Activated T-helper 2 cell treated with anti-CD3 and anti-CD28 coated beads, Interferon-gamma antibody, Interleukin-2, Interleukin-4, amounts not matched to agents 10 μg/mL and 5 μg/mL and 100 μg/mL, durations not matched to agents 14 hours and 24 hours and 36 hours (primary cell): ENCODE measurements around the gene WASHC1. TPM values are rescaled to one million over a fixed set of nuclear protein-coding genes. Genes with fewer than 3 reads are reported as not detected.
A peak's percentile ranks its signal among the peaks of the same experiment; 100 is the strongest.
"Not testable (repeated sequence)": the region's sequence is repeated elsewhere in the genome, so short reads cannot be mapped to it uniquely, and the experiment has no call there.

ENCODE experiments used
- DNase-seq: peaks from one replicate; pipeline ENCODE4 v3.0.0; 2021; ENCODE audit warnings: low spot score
- H3K27ac Mint-ChIP-seq: one replicate; pipeline ENCODE4 v1.8.0; 2021; ENCODE audit warnings: mixed read lengths
- H3K27me3 Mint-ChIP-seq: one replicate; pipeline ENCODE4 v1.8.0; 2021; ENCODE audit warnings: low read depth, mixed read lengths
- H3K36me3 Mint-ChIP-seq: one replicate; pipeline ENCODE4 v1.8.0; 2021; ENCODE audit warnings: low read depth, mixed read lengths
- H3K4me1 Mint-ChIP-seq: one replicate; pipeline ENCODE4 v1.8.0; 2021; ENCODE audit warnings: low read depth, mixed read lengths
- H3K4me3 Mint-ChIP-seq: one replicate; pipeline ENCODE4 v1.8.0; 2021; ENCODE audit warnings: low read depth, mild to moderate bottlenecking, moderate library complexity, mixed read lengths
- H3K9me3 Mint-ChIP-seq: one replicate; pipeline ENCODE4 v1.8.0; 2021; ENCODE audit warnings: mixed read lengths
- intact Hi-C: fragments of 100-400 bp; cut with micrococcal nuclease; formaldehyde crosslinking; loops from one replicate; pipeline ENCODE4 v1.15.1; 2023
- total RNA-seq: library from RNA; stranded (reverse); gene quantifications from 2 replicates; pipeline ENCODE4 v1.2.3, GENCODE V29; 2022

The WASHC1 gene
- total RNA-seq, 1 donor from 2014 or later: 20.5 TPM

- H3K36me3 Mint-ChIP-seq, H3K4me1 Mint-ChIP-seq, DNase-seq, H3K4me3 Mint-ChIP-seq, intact Hi-C loops, H3K27ac Mint-ChIP-seq, H3K9me3 Mint-ChIP-seq: not testable (repeated sequence)
- H3K27me3 Mint-ChIP-seq: peaks cover 21% of the 10 kb centered on the region
Observed at GRCh38 chr9:44416-44815, 15.2 kb upstream of the WASHC1 start.

DNA sequence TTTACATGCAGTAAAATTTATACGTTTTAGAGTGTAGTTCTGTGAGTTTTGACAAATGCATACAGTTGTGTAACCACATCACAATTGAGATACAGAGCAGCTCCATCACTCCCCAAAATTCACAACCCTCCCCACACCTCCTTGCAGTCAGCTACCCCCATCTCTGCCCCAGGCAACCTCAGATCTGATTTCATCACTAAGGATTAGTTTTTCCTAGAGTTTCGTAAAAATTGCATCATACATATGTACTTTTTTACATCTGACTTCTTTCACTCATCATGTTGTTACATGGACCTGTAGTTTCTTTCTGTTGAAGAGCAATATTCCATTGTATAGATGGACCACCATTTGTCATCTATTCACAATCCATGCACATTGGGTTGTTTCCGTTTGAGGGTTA is 14.4 kb upstream of the WASHC1 start:
- DNase-seq, intact Hi-C loops: not testable (repeated sequence)

GRCh38 chr9:43116-43515 is 13.9 kb upstream of the WASHC1 start:
- H3K27ac Mint-ChIP-seq, H3K36me3 Mint-ChIP-seq, H3K4me1 Mint-ChIP-seq, H3K4me3 Mint-ChIP-seq, DNase-seq, H3K9me3 Mint-ChIP-seq, intact Hi-C loops: not testable (repeated sequence)
- peaks cover 18% of the 10 kb centered on the region for H3K27me3 Mint-ChIP-seq

More for the DNA sequence above, 14.4 kb upstream of the WASHC1 start:
- H3K27ac Mint-ChIP-seq, H3K36me3 Mint-ChIP-seq, H3K4me3 Mint-ChIP-seq, H3K4me1 Mint-ChIP-seq, H3K9me3 Mint-ChIP-seq: not testable (repeated sequence)
- peaks cover 19% of the 10 kb centered on the region for H3K27me3 Mint-ChIP-seq

DNA sequence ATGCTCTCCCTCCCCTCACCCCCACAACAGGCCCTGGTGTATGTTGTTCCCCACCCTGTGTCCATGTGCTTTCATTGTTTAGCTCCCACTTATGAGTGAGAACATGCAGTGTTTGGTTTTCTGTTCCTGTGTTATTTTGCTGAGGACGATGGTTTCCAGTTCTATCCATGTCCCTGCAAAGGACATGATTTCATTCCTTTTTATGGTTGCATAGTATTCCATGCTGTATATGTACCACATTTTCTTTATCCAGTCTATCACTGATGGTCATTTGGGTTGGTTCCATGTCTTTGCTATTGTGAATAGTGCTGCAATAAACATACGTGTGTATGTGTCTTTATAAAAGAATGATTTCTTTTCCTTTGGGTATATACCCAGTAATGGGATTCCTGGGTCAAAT is 12.6 kb upstream of the WASHC1 start:
- H3K4me3 Mint-ChIP-seq, H3K36me3 Mint-ChIP-seq, H3K27ac Mint-ChIP-seq, H3K4me1 Mint-ChIP-seq, DNase-seq, intact Hi-C loops, H3K9me3 Mint-ChIP-seq: not testable (repeated sequence)
- H3K27me3 Mint-ChIP-seq: peaks cover 18% of the 10 kb centered on the region

GRCh38 chr9:41261-41676 is 12.0 kb upstream of the WASHC1 start:
- H3K4me1 Mint-ChIP-seq, H3K27ac Mint-ChIP-seq, H3K36me3 Mint-ChIP-seq, DNase-seq, H3K4me3 Mint-ChIP-seq, H3K9me3 Mint-ChIP-seq, intact Hi-C loops: not testable (repeated sequence)
- peaks cover 18% of the 10 kb centered on the region for H3K27me3 Mint-ChIP-seq

DNA sequence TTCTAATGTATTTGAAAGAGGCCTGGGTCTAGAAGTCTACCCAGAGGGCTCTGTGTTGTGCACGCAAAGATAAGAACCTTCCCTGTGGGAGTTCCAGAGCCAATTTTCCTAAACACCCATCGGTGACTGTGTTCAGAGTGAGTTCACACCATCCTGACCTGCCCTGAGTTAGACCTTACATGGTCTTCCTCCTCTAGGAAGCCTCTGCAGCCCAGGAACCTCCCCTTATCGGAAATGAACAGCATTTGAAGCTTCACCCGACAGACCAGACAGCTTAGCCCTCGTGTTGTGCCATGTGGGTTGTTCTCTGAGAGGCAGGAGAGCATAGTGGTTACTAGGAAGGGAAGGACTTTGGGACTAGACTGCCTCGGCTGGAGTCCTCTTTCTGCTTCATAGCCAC is 3.1 kb upstream of the WASHC1 start:
- H3K4me1 Mint-ChIP-seq, H3K9me3 Mint-ChIP-seq, intact Hi-C loops, H3K27ac Mint-ChIP-seq, DNase-seq, H3K27me3 Mint-ChIP-seq, H3K4me3 Mint-ChIP-seq, H3K36me3 Mint-ChIP-seq: not testable (repeated sequence)

GRCh38 chr9:28775-29174 is 481 bp downstream of the WASHC1 start:
- DNase-seq, H3K27ac Mint-ChIP-seq, H3K4me1 Mint-ChIP-seq, H3K36me3 Mint-ChIP-seq, H3K27me3 Mint-ChIP-seq, intact Hi-C loops, H3K9me3 Mint-ChIP-seq, H3K4me3 Mint-ChIP-seq: not testable (repeated sequence)

GRCh38 chr9:21621-22020 is 7.6 kb downstream of the WASHC1 start:
- H3K4me1 Mint-ChIP-seq, H3K36me3 Mint-ChIP-seq, intact Hi-C loops, H3K4me3 Mint-ChIP-seq, DNase-seq, H3K9me3 Mint-ChIP-seq, H3K27ac Mint-ChIP-seq, H3K27me3 Mint-ChIP-seq: not testable (repeated sequence)

GRCh38 chr9:16875-17274 is 12.4 kb downstream of the WASHC1 start:
- H3K27ac Mint-ChIP-seq, H3K27me3 Mint-ChIP-seq, H3K4me3 Mint-ChIP-seq, H3K9me3 Mint-ChIP-seq, intact Hi-C loops, H3K36me3 Mint-ChIP-seq, H3K4me1 Mint-ChIP-seq, DNase-seq: not testable (repeated sequence)

DNA sequence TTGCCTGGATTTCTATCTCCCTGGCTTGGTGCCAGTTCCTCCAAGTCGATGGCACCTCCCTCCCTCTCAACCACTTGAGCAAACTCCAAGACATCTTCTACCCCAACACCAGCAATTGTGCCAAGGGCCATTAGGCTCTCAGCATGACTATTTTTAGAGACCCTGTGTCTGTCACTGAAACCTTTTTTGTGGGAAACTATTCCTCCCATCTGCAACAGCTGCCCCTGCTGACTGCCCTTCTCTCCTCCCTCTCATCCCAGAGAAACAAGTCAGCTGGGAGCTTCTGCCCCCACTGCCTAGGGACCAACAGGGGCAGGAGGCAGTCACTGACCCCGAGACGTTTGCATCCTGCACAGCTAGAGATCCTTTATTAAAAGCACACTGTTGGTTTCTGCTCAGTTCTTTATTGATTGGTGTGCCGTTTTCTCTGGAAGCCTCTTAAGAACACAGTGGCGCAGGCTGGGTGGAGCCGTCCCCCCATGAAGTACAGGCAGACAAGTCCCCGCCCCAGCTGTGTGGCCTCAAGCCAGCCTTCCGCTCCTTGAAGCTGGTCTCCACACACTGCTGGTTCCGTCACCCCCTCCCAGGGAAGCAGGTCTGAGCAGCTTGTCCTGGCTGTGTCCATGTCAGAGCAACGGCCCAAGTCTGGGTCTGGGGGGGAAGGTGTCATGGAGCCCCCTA is 15.0 kb downstream of the WASHC1 start:
- H3K27ac Mint-ChIP-seq, intact Hi-C loops, H3K9me3 Mint-ChIP-seq, DNase-seq, H3K27me3 Mint-ChIP-seq, H3K36me3 Mint-ChIP-seq, H3K4me1 Mint-ChIP-seq, H3K4me3 Mint-ChIP-seq: not testable (repeated sequence)

GRCh38 chr9:11206-11605 is 18.1 kb downstream of the WASHC1 start:
- H3K27me3 Mint-ChIP-seq, intact Hi-C loops, H3K9me3 Mint-ChIP-seq, H3K36me3 Mint-ChIP-seq, H3K4me3 Mint-ChIP-seq, H3K4me1 Mint-ChIP-seq, H3K27ac Mint-ChIP-seq: not testable (repeated sequence)
- DNase-seq: peak; percentile 74

GRCh38 chr9:10653-11053 is 18.6 kb downstream of the WASHC1 start:
- intact Hi-C loops, H3K36me3 Mint-ChIP-seq, H3K4me1 Mint-ChIP-seq, H3K9me3 Mint-ChIP-seq, H3K27me3 Mint-ChIP-seq, H3K4me3 Mint-ChIP-seq, H3K27ac Mint-ChIP-seq: not testable (repeated sequence)
- peak; percentile 10 for DNase-seq

- intact Hi-C loops, H3K4me3 Mint-ChIP-seq, H3K4me1 Mint-ChIP-seq, H3K9me3 Mint-ChIP-seq, H3K27ac Mint-ChIP-seq, H3K27me3 Mint-ChIP-seq, H3K36me3 Mint-ChIP-seq, DNase-seq: not testable (repeated sequence)
Observed at GRCh38 chr9:10207-10606, 19.0 kb downstream of the WASHC1 start.
